22Rv1 (cell line): ENCODE results near the gene SULT1A2.
A peak's percentile ranks its signal among the peaks of the same experiment; 100 is the strongest.
"Not testable (repeated sequence)": the region's sequence is repeated elsewhere in the genome, so short reads cannot be mapped to it uniquely, and the experiment has no call there.

ENCODE experiments used
- CTCF ChIP-seq: fragments of 450-650 bp; IDR thresholded peaks from 2 replicates; pipeline ENCODE4 v1.5.1; 2017; ENCODE audit warnings: mild to moderate bottlenecking
- ZFX ChIP-seq: fragments of 450-650 bp; IDR thresholded peaks from 2 replicates; pipeline ENCODE4 v1.6.1; 2017; ENCODE audit warnings: antibody characterized with exemption, borderline replicate concordance

- peak; percentile 42 for TF ChIP-seq CTCF
- TF ChIP-seq ZFX: not testable (repeated sequence)
Measured at GRCh38 chr16:28616224-28616577, 19.4 kb upstream of the SULT1A2 start.
